Keratinocyte (primary cell): ENCODE results near the gene SLIT3.

Experiments used
- CTCF ChIP-seq, 3 experiments: IDR thresholded peaks in 1 of 3; conservative IDR thresholded peaks in 1 of 3; optimal IDR thresholded peaks in 1 of 3; 2 replicates in 2 of 3; 3 replicates in 1 of 3; pipeline versions ENCODE3 to v1.5.1; 2011; ENCODE audit warnings: low read length in 3 of 3, mild to moderate bottlenecking in 3 of 3, moderate library complexity in 2 of 3, control low read depth in 1 of 3, inconsistent platforms in 1 of 3; ENCODE audit not compliant: insufficient read depth in 2 of 3; ENCODE audit errors: extremely low read depth in 1 of 3
- EZH2 ChIP-seq: IDR thresholded peaks from one replicate; pipeline ENCODE4 v1.6.1; 2012; ENCODE audit warnings: inconsistent platforms, mild to moderate bottlenecking, low read length, moderate library complexity

DNA sequence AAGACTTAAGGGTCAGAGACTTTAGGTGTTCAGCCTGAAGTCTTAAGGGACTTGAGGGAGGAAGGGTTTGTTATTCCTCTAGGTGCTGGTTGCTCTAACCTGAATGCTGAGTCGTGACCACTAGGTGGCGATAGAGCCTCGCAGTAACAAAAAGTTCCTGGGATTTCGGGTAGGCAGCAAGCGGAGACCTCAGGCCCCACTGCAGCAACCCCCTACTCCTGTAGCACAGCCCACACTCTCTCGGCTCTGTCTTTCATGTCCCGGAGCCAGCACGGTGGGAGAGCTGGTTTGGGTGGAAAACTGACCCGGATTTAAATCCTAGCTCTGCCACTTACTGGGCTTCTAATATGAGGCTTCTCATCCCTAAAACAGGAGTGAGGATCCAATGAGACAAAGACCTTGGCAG lies 621.4 kb downstream of the SLIT3 start:
- TF ChIP-seq CTCF (optimal IDR thresholded peaks at IDR 0.05 in 1 of 3, IDR thresholded peaks at IDR 0.05 in 1 of 3, conservative IDR thresholded peaks at IDR 0.05 in 1 of 3; ENCODE audit: extremely low read depth in 1 of 3, insufficient read depth in 2 of 3, low read length in 3 of 3) (peak; percentile 84 to 87 (median 84)), EZH2 (no peak)
